Stimulated activated CD4-positive, alpha-beta T cell treated with anti-CD3 and anti-CD28 coated beads, Interleukin-2, amount 100 ng/mL, for 24 hours (primary cell): ENCODE measurements around the gene H1-8.
"Not testable (repeated sequence)": the region's sequence is repeated elsewhere in the genome, so short reads cannot be mapped to it uniquely, and the experiment has no call there.

Source experiments
- DNase-seq, 2 donors: peaks; one replicate each; pipeline ENCODE4 v3.0.0-alpha.2; 2020

The H1-8 gene

DNA sequence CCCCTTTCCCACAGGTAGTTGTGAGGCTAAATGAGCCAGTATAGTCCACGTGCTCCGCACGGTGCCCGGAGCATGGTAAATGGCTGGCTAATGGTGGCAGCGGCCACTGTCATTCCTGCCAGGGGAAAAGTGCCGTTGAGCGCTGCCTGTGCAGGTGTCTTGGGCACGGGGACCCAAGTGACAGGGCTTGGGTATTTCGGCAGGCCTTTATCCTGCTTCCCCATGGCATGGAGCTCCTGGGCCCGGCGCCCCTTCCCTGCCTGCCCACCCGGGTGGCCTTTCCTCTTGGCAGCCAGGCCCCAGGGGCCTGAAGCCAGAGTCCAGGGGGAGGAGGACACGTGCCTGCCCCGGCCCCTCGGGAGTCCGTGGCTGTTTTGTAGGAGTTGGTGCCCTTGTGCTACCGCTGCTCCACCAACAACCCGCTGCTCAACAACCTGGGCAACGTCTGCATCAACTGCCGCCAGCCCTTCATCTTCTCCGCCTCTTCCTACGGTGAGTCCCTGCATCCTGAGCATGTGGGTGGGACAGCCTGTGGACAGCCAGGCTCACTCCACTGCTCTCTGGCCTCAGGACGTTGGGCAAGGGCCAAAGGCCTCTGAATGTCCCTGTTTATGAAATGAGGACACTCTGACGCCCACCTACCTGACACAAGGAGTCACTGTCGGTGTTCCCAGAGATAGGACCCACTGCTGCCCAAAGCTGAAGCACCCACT, 27.7 kb upstream of the H1-8 start:
- DNase-seq, result not testable (repeated sequence)

DNA sequence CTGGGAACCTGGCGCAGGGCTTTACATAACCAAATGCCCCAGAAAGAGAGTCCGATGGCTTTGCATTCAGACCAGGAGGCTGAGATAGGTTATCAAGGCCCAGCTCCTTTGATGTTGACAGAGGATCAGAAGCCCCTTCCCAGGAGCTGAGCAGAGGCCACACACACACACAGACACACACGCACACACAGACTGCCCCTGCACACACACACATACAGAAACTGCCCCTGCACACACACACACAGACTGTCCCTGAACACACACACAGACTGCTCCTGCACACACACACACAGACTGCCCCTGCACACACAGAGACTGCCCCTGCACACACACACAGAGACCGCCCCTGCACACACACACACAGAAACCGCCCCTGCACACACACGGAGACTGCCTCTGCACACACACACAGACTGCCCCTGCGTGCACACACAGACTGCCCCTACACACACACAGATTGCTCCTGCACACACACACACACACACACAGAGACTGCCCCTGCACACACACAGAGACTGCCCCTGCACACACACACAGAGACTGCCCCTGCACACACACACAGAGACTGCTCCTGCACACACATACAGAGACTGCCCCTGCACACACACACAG, 27.0 kb upstream of the H1-8 start:
- DNase-seq, result not testable (repeated sequence)

DNA sequence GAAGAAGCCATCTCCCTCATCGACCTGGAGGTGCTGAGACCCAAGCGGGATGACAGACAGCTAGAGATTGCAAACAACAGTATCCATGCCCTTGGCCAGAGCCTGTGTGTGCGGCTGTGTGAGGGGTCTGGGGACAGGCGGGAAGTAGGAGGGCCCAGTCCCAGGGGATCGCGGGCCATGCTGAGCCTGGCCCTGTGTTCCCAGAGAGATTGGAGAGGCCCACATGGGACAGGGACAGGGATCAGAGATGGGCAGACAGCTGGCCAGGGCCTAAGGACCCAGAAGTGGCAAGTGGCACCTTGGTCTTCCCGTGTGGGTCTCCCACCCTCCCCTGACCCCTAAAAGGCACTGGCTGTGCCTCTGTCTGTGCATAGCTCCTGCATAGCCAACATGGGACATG, 25.5 kb upstream of the H1-8 start:
- no peak for DNase-seq

DNA sequence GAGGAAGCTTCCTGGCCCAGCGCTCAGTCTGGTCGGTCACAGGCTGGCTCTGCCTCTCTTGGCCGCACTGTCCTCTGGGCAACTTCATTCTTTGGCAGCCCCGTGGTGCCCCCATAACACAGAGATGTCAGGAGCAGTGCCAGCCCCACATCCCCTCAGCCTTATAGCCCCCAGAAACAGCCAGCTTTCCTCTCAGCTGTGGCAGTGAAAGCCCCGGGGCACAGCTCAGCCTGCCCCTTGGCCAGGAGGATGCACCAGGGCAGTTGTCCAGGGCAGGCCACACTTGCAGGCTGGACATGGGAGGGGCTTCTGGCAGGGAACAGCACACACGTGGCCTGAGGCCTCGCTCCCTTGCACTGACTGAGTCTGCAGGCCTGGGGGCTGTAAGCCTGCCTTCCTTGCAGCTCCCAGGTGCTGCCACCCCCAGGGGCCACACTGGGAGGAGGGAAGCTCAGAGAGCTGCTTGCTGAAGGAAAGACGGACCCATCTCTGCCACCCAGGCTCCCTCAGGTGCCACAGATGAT, 24.9 kb upstream of the H1-8 start:
- DNase-seq, result no peak

DNA sequence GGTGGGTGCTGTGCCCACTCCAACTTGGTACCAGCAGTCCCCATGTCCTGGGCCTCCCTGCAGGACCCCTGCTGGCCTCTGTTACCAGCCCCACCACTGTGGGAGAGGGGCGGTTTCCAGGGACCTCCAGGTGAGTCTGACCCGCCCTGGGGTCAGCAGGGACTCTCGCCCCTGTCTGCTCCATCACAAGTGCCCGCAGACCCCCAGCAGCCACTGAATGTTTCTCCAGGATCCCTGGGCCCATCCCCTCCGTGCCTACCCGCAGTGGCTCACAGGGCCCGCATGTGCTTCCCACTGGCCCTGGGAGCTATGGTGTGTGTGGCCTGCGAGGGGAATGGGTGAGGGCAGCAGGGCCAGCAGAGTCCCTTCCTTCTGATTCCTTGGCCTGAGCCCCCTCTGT, 24.4 kb upstream of the H1-8 start:
- no peak for DNase-seq

- DNase-seq, result no peak
Measured at GRCh38 chr3:129519449-129519848, 23.5 kb upstream of the H1-8 start.

DNA sequence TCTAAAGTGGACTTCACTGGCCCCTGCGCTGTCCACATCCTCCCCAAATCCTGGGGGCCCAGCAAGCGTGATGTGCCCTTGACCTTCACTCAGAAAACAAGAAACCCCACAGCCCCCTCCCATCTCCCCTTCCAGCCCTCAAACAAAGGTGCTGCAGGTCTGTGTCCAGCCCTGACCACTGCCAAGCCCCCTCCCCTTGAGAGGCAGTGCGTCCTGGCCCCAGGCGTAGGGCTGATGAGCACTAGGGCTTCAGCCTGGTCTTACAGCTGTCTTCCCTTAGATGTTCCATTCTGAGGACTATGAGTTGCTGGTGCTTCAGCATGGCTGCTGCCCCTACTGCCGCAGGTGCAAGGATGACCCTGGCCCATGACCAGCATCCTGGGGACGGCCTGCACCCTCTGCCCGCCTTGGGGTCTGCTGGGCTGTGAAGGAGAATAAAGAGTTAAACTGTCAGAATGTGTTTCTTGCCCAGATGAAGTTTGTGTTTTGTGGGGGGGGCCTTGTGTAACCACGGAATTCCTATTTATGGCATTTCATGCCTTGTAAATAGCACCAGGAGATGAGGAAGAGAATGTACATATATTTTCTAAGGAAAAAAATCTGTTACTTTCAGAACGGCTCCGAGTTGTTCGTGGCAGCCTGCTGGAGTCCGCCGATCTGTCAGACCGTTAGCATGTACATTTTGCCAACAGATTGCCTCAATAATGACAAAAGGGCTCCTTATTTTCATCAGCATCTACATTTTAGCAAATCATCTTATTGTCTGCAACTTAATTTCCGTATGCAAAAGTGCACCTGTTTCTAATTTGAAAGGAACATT, 22.9 kb upstream of the H1-8 start:
- no peak for DNase-seq

DNA sequence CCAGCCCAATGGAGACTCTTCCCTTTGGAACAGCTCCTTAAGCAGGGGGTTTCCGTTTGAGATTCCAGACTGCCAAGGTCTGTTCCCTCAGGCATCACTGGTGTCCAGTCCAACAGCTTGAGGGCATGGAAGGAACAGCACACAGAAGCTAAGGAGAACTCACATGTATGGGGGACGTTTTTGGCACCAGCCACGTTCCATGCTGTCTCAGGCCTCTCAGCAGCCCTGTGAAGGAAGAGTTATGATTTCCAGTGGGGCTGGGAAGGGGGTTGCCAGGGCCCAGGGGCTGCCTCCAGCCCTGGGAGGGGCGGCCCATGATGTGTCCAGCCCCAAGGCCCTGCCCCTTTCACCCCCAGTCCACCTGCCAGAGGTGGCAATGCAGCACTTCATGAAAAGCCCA, 22.0 kb upstream of the H1-8 start:
- no peak for DNase-seq

DNA sequence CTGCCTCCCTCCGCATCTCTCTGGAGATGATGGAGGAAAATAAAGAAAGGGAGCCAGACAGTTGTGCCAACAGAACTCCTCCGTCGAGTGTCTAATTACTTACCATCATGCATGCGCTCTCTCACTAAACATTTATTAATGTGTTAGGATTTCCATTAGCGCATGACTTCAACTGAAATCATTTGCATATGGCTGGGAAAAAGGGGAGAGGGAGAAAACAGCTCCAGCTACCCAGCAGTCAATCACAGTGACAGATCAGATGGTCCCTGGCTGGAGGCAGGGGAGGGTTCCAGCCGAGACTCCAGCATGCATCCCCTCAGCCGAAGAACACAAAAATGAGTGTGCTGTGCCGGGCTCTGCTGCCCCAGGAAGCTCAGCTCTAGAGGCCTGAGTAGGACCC, 21.4 kb upstream of the H1-8 start:
- DNase-seq, result no peak

GRCh38 chr3:129522953-129523352, 20.0 kb upstream of the H1-8 start:
- no peak for DNase-seq

GRCh38 chr3:129524081-129524480, 18.9 kb upstream of the H1-8 start:
- DNase-seq, result no peak

DNA sequence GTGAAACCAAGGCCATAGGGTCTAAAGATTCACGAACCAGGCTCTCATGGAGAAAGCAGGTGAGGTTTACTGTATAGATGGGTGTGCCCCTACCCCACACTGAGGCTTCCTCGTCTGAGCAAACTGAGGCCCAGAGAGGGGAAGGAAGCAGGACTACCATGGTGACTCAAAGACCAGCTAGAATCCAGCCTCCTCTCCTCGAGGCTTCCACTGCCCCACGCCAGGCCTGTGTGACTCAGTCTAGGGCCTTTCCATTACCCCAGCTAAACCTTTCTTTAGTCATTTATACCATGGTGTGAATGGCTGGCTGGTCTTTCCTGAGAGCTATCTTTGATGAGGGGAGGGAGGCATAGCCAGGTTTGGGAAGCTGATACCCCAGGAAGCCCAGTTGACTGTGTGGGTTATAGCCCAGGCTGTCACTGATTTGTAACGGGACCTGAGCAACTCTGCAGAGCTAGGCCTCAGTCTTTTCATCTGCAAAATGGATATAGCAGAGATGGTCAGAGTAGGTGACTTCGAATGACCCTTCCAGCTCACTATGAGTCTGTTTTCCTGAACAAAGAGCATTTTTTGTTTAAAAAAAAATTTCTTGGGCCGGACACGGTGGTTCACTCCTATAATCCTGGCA, 17.5 kb upstream of the H1-8 start:
- DNase-seq, result peak in 1 of 2 donors; percentile 5

GRCh38 chr3:129526121-129526900, 16.7 kb upstream of the H1-8 start:
- DNase-seq, result no peak

- DNase-seq, result no peak
Measured at GRCh38 chr3:129527262-129527661, 15.7 kb upstream of the H1-8 start.

GRCh38 chr3:129528589-129529100, 14.3 kb upstream of the H1-8 start, which contains the start of gene RHO:
Gene RHO (plus strand): TSS chr3:129528639. CDS start chr3:129528734, 95 bp downstream.
- DNase-seq, result no peak

GRCh38 chr3:129529436-129530210, 13.4 kb upstream of the H1-8 start:
- no peak for DNase-seq

DNA sequence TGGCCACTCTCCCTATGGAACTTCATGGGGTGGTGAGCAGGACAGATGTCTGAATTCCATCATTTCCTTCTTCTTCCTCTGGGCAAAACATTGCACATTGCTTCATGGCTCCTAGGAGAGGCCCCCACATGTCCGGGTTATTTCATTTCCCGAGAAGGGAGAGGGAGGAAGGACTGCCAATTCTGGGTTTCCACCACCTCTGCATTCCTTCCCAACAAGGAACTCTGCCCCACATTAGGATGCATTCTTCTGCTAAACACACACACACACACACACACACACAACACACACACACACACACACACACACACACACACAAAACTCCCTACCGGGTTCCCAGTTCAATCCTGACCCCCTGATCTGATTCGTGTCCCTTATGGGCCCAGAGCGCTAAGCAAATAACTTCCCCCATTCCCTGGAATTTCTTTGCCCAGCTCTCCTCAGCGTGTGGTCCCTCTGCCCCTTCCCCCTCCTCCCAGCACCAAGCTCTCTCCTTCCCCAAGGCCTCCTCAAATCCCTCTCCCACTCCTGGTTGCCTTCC, 12.7 kb upstream of the H1-8 start:
- DNase-seq, result no peak

GRCh38 chr3:129530821-129531220, 12.2 kb upstream of the H1-8 start:
- DNase-seq, result no peak

GRCh38 chr3:129531699-129532098, 11.3 kb upstream of the H1-8 start:
- no peak for DNase-seq

DNA sequence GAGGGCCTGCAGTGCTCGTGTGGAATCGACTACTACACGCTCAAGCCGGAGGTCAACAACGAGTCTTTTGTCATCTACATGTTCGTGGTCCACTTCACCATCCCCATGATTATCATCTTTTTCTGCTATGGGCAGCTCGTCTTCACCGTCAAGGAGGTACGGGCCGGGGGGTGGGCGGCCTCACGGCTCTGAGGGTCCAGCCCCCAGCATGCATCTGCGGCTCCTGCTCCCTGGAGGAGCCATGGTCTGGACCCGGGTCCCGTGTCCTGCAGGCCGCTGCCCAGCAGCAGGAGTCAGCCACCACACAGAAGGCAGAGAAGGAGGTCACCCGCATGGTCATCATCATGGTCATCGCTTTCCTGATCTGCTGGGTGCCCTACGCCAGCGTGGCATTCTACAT, 10.7 kb upstream of the H1-8 start:
- DNase-seq, result no peak

- DNase-seq, result no peak
Measured at GRCh38 chr3:129533406-129533805, 9.6 kb upstream of the H1-8 start.
